Left colon (tissue), 2 donors: Measurements from ENCODE around the gene PADI4. TPM values are rescaled to one million over a fixed set of nuclear protein-coding genes. Genes with fewer than 3 reads are reported as not detected.

Experiments used
- ATAC-seq: fragments of 200-7000 bp; cut with Tn5 transposase; one replicate; pipeline ENCODE4 v1.9.1; 2020; ENCODE audit warnings: mild to moderate bottlenecking, moderate library complexity
- DNase-seq, 2 donors: peaks; one replicate each; pipeline ENCODE4 v3.0.0-alpha.2; 2020
- intact Hi-C, 2 donors: fragments of 100-400 bp; cut with DNase I in 1 of 2; cut with micrococcal nuclease in 1 of 2; formaldehyde crosslinking; loops; one replicate each; pipeline versions ENCODE4 v1.11.2 to v1.14.0; 2022; cut with DNase I, micrococcal nuclease
- long read RNA-seq: library from polyadenylated mRNA; unstranded; transcript quantifications from one replicate; pipeline ENCODE4 v2.0.0, GENCODE V29; 2021
- total RNA-seq, 2 donors: library from RNA; stranded (reverse); fragmentation: NEBNext Ultra II Directional; extraction: Animal tissue kit (Norgen Biotek cat#: 25700); gene quantifications; one replicate each; pipeline ENCODE4 v1.2.1, GENCODE V29; 2021
- donor health status: DM: no; HTN: no; CAD: no.
- donor health status: DM: yes; HTN: yes; CAD: no.

Gene PADI4
- total RNA-seq, result not detected
- long read RNA-seq, result 0 reads

DNA sequence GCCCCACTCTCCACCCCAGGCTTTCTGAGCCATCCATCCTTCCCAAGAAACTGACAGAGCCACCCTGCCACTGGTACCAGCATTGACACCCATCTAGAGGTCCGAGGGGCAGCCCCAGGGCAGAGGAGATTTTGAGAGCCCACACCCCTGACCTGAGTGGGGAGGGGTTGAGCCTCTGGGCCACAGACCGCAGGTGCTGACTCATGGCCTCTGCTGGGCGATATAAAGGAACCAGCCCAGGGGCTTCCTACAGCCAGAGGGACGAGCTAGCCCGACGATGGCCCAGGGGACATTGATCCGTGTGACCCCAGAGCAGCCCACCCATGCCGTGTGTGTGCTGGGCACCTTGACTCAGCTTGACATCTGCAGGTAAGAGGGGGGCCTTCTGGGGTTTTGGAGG, at the start of gene PADI4:
PADI4 (plus strand) TSS at position 252 of the 400 bp plus-strand sequence; CDS start at position 278, 26 bp downstream.
- no peak for ATAC-seq
- DNase-seq, result no peak
- intact Hi-C loops, result no loop called here

DNA sequence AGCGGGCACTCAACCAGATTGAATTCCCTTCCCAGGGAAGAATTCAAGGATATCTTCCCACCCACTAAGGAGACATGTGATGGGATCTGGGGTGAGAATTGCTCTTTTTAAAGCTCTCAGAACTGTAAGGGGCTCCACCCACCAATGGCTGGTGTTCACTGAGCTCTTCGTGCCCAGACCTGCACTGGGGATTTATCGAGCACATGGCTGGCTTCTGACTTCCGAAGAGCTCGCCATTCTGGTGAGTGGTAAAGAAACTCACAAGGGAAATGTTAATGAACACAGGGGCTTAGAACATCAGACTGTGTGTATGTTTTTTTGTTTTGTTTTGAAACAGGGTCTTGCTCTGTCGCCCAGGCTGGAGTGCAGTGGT, 49.3 kb upstream of the PADI4 start:
- no peak for ATAC-seq
- intact Hi-C loops, result no loop called here
- no peak for DNase-seq

- DNase-seq, result no peak
- no peak for ATAC-seq
- intact Hi-C loops, result no loop called here
These were observed 48.6 kb upstream of the PADI4 start for GRCh38 chr1:17259233-17259873.

GRCh38 chr1:17260264-17260663, 47.7 kb upstream of the PADI4 start:
- DNase-seq, result no peak
- ATAC-seq, result no peak
- intact Hi-C loops, result no loop called here

DNA sequence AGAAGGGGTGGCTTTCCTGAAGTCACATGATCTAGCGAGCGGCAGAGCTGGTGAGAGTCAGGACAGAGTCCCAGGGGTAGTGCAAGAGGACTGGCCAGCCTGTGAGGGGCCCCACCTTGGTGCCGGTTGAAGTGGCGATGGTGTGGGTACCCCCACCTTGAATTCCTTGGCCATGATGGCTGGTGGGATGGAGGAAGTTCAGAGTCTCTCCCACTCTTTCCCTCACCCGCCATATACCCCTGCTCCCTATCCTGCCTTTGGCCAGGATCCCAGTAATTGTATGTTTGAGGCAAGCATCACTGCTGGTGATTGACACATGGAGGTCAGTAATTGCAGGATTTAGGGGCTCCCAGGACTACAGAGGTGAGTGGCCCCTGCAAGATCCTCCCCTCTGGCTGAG, 47.3 kb upstream of the PADI4 start:
- intact Hi-C loops, result no loop called here
- no peak for ATAC-seq
- DNase-seq, result no peak

DNA sequence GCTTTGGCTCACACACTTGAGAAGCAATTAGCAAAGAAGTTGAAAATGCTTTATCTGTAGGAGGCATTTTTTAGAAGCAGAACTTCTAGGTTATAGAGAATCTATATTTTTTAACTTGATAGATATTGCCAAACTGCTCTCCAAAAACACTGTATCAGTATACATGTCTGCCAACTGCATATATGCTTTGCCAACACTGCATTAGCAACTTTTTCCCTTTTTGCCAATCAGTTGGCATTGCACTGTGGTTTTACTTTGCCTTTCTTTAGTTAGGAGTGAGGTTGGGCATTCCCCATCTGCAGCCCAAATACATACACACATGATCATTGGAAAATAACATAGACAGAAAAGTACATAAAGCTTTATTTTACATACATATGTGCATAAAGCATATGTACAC, 44.1 kb upstream of the PADI4 start:
- ATAC-seq, result no peak
- no peak for DNase-seq
- intact Hi-C loops, result no loop called here

DNA sequence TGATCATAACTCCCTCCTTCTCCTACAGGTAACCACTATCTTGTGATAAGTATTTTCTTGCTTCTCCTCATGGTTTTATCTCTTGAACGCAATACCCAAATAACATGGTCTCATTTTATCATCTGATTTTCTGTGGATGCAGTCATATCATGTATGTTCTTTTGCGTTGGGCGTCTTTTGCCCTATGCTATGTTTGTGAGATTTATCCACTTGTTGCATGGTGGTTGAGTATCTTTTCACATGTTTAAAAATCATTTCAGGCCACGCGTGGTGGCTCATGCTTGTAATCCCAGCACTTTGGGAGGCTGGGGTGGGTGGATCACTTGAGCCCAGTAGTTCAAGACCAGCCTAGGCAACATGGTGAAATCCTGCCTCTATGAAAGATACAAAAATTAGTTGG, 43.5 kb upstream of the PADI4 start:
- ATAC-seq (no peak), DNase-seq (no peak)
- intact Hi-C loops, result no loop called here

DNA sequence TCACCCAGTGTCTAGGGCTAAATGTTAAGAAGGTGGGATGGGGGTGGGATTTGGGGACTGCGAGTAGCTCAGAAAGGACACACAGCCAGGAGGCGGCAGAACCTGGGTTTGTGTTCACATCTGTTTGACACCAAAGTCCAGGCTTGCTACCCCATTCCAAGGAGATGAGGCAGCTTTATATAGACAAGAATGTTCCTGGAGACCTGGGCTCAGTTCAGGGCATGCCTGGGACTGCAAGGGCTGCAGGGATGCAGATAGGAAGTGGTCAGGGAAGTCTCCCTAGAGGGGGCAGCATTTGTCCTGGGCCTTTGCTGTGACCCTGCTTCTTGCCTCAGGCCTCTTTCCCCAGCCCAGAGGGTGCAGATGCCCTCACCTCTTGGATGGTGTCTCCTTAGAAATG, 42.8 kb upstream of the PADI4 start:
- no peak for ATAC-seq
- intact Hi-C loops, result no loop called here
- DNase-seq, result no peak

GRCh38 chr1:17265950-17266349, 42.0 kb upstream of the PADI4 start:
- no peak for DNase-seq
- intact Hi-C loops, result no loop called here
- ATAC-seq, result no peak

GRCh38 chr1:17270891-17271765, 36.9 kb upstream of the PADI4 start:
- DNase-seq (no peak), ATAC-seq (no peak)
- intact Hi-C loops, result no loop called here

- DNase-seq (no peak), ATAC-seq (no peak)
- intact Hi-C loops, result no loop called here
These were observed 35.9 kb upstream of the PADI4 start for GRCh38 chr1:17272066-17272465.

DNA sequence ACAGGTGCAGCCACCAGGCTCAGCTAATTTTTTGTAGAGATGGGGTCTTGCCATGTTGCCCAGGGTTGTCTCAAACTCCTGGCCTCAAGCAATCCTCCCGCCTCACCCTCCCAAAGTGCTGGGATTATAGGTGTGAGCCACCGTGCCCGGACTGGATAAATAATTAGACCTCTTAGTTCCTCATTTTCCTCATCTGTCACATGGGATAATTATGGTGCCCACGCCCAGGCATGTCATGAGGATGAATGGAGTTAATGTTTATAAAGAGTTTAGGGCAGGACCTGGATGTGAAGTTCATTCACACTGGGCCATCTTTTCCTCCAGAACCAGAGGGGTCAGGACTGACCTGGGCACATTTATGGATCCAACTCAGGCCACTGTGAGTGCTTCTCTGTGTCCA, 35.4 kb upstream of the PADI4 start:
- DNase-seq (peak; percentile 73 to 77), ATAC-seq (peak; percentile 92)
- intact Hi-C loops, result no loop called here

GRCh38 chr1:17273096-17273495, 34.9 kb upstream of the PADI4 start:
- no peak for DNase-seq
- ATAC-seq, result peak; percentile 12
- intact Hi-C loops, result no loop called here

GRCh38 chr1:17274186-17275170, 33.5 kb upstream of the PADI4 start:
- intact Hi-C loops, result no loop called here
- DNase-seq (peak in 1 of 2 donors; percentile 77), ATAC-seq (peak; percentile 76)

GRCh38 chr1:17276568-17276967, 31.4 kb upstream of the PADI4 start:
- ATAC-seq, result no peak
- intact Hi-C loops, result no loop called here
- DNase-seq, result no peak

DNA sequence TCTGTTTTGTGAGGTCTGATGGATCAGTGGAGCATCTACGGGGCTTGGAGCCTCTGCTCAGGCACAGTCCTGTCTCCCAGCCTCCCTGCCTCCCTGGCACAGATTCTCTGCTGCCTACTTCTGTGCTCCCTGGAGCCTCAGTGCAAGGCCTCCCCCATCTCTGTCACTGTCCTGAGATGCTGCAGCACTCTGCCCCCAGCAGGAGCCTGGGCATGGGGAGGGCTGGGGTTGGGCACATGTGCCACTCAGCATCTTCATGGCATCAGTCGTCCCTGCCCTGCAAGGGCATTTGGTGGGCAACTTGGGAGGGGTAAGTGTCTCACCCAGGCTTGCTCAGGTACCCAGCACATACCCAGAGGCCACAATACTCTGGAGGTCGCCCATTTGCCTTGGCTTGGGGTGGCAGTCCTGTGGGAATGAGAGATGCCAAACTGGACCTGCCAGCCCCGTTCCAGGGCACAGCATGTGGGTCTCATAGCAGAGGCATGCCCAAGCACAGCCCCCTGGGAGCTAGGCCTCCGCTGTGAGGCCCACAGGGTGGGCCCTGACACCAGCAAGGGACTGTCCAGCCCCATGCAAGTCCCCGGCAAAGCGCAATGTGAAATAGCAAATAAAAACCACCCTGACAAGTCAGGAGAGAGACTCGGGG, 30.4 kb upstream of the PADI4 start:
- intact Hi-C loops, result no loop called here
- no peak for DNase-seq
- ATAC-seq, result no peak

DNA sequence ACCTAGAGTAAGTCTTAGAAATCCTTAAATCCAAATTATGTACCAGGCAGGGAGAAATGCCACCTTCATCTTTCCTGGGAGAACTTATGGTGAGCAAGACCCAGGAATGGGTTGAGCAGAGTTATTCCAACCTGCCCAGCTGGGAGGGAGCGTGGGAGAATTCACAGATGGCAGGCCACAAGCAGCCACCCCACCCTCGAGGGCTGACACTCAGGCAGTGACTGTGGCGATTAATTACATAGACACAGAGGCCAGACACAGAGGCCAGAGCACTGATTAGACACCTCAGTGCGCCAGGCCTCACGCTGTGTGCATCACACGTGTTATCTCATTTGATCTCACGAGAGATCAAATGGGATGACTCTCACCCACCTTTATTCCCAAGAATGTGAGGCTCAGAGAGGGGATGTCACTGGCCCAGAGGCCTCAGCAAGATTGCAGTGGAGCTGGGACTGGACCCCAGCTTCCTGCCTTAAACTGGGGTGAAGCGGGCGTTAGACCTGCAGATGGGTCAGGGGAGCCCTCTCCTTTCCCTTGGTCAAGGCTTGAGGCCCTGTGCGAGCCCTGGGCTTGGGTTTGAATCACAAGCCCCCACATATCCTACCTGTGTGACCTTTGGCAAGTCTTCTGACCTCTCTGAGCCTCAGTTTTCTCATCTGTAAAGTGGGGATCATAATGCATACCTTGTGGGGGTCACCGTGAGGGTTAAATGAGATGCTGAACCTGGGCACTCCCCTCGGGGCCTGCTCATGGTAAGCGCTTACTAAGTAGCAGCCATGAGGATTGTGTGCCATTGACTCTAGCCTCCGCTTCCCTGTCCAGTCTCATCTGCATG, 28.8 kb upstream of the PADI4 start:
- intact Hi-C loops, result no loop called here
- ATAC-seq (no peak), DNase-seq (no peak)

DNA sequence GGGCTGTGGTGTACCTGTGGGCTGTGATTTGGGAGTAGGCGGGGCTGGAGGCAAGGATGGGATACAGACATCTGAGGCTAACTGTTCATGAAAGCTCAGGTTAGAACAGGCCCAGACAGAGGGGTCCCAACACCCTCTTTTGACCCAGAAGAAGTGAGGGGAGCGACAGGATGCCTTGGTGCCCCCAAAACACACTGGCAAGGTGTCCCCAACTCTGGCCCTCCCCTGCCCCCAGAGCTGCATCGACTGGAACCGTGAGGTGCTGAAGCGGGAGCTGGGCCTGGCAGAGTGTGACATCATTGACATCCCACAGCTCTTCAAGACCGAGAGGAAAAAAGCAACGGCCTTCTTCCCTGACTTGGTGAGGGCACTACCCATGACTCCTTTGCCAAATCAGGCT, 27.6 kb upstream of the PADI4 start:
- ATAC-seq (no peak), DNase-seq (no peak)
- intact Hi-C loops, result no loop called here
